ENCODE results near the gene SMCR8. TPM values are rescaled to one million over a fixed set of nuclear protein-coding genes. Genes with fewer than 3 reads are reported as not detected.

The SMCR8 gene
- total and polyA plus RNA-seq, 5 donors, result 5.3 to 13.3 (median 11.1) TPM

DNA sequence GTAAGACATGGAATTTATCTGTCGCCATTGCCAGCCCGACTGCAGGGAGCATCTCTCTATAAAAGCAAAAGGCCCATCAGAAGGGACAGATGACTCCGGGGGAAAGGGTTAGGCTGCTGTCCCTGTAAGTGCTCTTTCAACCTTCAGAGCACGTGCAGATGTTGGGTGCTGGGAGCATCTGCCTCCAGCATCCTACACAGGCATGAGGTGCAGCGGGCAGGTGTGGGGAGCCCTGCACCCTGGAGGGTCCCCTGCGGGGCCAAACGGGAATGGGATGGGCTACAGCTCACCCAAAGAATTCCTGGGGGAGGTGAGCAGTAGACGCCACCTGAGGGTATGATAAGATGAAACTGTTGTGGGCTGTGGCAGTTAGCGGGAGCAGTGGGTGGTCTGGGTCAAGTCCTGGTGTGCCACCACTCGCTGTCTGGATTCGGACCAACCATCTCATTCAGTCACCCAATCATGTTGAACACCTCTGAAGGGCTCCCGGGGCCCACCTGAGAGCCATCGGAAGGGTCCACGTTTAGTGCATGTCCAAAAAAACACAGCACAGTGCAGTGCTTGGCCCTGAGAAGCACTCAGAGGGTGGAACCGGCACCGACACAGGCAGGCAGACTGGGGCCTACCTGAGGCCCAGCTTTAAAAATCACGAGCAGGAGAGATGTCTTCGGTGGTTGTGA is 3.8 kb downstream of the SMCR8 start:
- Histone ChIP-seq H3K27ac (ENCODE audit: low read length) (no peak overlapping the region), H3K27me3 (ENCODE audit: control insufficient read depth, insufficient read depth) (no peaks in the 10 kb centered on the region), H3K4me1 (ENCODE audit: control insufficient read depth, insufficient read depth, low read length) (peaks cover 17% of the 10 kb centered on the region), H3K4me3 (ENCODE audit: low read length) (no peak overlapping the region), H3K9me3 (ENCODE audit: control insufficient read depth, low read length) (no peaks in the 10 kb centered on the region)
- WGBS, result 79% methylated on average over 18 of the region's 18 CpGs
- DNase-seq, result no peak
- no peak for ATAC-seq
- intact Hi-C loops (cut with DNase I), result loop anchor here in 1 of 4 donors (10.0 kb wide), 1 partner anchor 104 kb away; no protein-coding TSS in a partner anchor

DNA sequence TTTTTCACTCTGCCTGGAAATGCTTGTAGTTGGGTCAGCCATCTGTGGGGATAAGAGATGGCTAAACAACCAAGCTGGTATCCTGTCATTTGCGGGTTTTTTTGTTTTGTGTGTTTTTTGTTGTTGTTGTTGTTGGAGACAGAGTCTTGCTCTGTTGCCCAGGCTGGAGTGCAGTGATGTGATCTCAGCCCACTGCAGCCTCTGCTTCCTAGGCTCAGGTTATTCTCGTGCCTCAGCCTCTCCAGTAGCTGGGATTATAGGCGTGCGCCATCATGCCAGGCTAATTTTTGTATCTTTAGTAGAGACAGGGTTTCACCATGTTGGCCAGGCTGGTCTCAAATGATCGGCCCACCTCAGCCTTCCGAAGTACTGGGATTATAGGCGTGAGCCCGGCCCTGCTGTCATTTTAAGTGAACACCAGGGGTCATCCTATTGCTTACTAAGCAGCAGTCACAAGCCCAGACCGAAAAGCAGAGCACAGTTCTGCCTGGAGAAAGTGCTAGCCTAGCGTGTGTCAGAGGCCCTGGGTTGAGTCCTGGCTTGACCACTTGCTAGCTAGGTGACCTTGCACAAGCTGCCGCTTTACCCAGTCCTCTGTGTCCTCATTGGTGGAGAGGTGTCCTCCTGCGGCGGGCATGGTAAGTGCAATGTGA is 4.6 kb downstream of the SMCR8 start:
- H3K4me1 ChIP-seq (ENCODE audit: control insufficient read depth, insufficient read depth, low read length), result peaks cover 16% of the 10 kb centered on the region
- ATAC-seq (no peak), DNase-seq (no peak)
- H3K9me3 ChIP-seq (ENCODE audit: control insufficient read depth, low read length), result no peaks in the 10 kb centered on the region
- intact Hi-C loops (cut with DNase I), result loop anchor here in 1 of 4 donors (10.0 kb wide), 1 partner anchor 105 kb away; no protein-coding TSS in a partner anchor
- H3K27me3 ChIP-seq (ENCODE audit: control insufficient read depth, insufficient read depth), result no peaks in the 10 kb centered on the region
- WGBS, result 59% methylated on average over 13 of the region's 13 CpGs
- no peak overlapping the region for H3K4me3 ChIP-seq (ENCODE audit: low read length)
- H3K27ac ChIP-seq (ENCODE audit: low read length), result no peak overlapping the region

DNA sequence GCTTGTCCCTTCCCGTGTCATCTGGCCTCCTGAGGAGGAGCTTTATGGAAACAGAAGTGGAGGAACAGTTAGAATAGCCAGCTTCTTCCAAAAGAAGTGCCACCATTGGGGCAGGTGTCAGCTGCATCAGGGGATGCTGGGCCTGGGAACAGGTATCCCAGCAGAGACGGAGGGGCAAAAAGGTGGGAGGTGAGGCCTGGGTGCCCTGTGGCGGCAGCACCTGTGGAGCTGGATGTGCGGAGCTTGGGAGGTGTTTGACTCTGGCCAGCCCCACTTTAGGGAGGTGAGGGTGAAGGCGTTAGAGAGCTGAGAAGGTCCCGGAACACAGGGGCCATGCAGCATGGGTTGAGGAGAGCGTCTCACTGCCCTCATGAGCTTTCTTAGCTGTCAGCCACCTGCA is 5.2 kb downstream of the SMCR8 start:
- ATAC-seq (no peak), DNase-seq (peak in 1 of 3 donors; percentile 55)
- no peaks in the 10 kb centered on the region for H3K9me3 ChIP-seq (ENCODE audit: control insufficient read depth, low read length)
- H3K27me3 ChIP-seq (ENCODE audit: control insufficient read depth, insufficient read depth), result no peaks in the 10 kb centered on the region
- no peak overlapping the region for H3K27ac ChIP-seq (ENCODE audit: low read length)
- peaks cover 16% of the 10 kb centered on the region for H3K4me1 ChIP-seq (ENCODE audit: control insufficient read depth, insufficient read depth, low read length)
- WGBS, result 81% methylated on average over 7 of the region's 7 CpGs
- intact Hi-C loops (cut with DNase I), result no loop called here
- H3K4me3 ChIP-seq (ENCODE audit: low read length), result no peak overlapping the region

DNA sequence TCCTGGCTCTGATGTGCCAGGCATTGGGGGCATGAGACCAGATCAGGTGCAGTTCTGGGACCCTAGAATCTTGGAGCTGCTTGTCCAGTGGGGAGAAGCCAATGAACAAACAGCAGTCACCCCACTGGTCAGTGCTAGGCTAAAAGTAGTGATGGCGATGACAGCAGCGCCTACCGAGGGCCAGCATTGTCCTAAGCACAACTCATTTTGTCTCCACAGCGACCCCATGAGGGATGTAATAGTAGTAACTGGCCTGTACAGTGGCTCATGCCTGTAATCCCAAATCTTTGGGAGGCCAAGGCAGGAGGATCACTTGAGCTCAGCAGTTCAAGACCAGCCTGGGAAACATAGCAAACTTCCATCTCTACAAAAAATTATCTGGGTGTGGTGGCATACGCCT is 6.2 kb downstream of the SMCR8 start:
- Histone ChIP-seq H3K27me3 (ENCODE audit: control insufficient read depth, insufficient read depth) (no peaks in the 10 kb centered on the region), H3K4me3 (ENCODE audit: low read length) (no peak overlapping the region), H3K4me1 (ENCODE audit: control insufficient read depth, insufficient read depth, low read length) (peaks cover 10% of the 10 kb centered on the region), H3K9me3 (ENCODE audit: control insufficient read depth, low read length) (no peaks in the 10 kb centered on the region), H3K27ac (ENCODE audit: low read length) (no peak overlapping the region)
- ATAC-seq, result no peak
- WGBS, result 74% methylated on average over 5 of the region's 5 CpGs
- no peak for DNase-seq
- intact Hi-C loops (cut with DNase I), result no loop called here

DNA sequence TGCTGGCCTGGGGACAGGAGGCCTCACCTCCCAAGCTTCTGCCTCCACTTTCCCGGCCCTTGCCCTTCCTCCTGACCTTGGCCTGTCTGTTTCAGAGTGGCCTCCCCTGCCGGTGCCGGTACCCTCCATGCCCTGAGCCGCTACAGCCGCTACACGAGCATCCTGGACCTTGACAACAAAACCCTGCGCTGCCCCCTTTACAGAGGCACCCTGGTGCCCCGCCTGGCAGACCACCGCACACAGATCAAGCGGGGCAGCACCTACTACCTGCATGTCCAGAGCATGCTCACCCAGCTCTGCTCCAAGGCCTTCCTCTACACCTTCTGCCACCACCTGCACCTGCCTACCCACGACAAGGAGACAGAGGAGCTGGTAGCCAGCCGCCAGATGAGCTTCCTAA is 7.4 kb downstream of the SMCR8 start:
- no peak for ATAC-seq
- Histone ChIP-seq H3K4me1 (ENCODE audit: control insufficient read depth, insufficient read depth, low read length) (peaks cover 8% of the 10 kb centered on the region), H3K4me3 (ENCODE audit: low read length) (no peak overlapping the region), H3K27ac (ENCODE audit: low read length) (no peak overlapping the region), H3K27me3 (ENCODE audit: control insufficient read depth, insufficient read depth) (no peaks in the 10 kb centered on the region), H3K9me3 (ENCODE audit: control insufficient read depth, low read length) (no peaks in the 10 kb centered on the region)
- 92% methylated on average over 12 of the region's 12 CpGs for WGBS
- DNase-seq, result no peak
- intact Hi-C loops (cut with DNase I), result no loop called here

DNA sequence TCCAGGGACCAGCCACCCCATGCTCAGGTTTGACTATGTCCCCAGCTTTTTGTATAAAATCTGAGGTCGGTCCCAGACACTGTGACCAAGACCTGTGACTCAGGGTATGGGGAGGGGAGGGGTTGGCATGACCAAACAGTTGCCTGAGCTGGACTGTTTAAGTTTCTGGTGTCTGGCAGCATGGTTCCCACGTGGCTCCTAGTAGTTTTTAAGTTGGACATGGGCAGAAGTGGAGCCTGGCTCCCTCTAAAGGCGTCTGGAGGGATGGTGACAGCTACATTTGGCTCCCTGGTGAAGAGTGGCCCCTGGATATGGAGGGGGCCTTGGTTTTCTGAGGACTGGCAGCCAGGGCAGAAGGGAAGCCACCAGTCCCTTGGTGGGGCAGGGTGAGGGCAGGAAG is 7.9 kb downstream of the SMCR8 start:
- no peaks in the 10 kb centered on the region for H3K27me3 ChIP-seq (ENCODE audit: control insufficient read depth, insufficient read depth)
- no peak overlapping the region for H3K4me3 ChIP-seq (ENCODE audit: low read length)
- WGBS, result 64% methylated on average over 3 of the region's 3 CpGs
- no peaks in the 10 kb centered on the region for H3K9me3 ChIP-seq (ENCODE audit: control insufficient read depth, low read length)
- no peak overlapping the region for H3K27ac ChIP-seq (ENCODE audit: low read length)
- ATAC-seq (no peak), DNase-seq (no peak)
- H3K4me1 ChIP-seq (ENCODE audit: control insufficient read depth, insufficient read depth, low read length), result peaks cover 5% of the 10 kb centered on the region
- intact Hi-C loops (cut with DNase I), result no loop called here

DNA sequence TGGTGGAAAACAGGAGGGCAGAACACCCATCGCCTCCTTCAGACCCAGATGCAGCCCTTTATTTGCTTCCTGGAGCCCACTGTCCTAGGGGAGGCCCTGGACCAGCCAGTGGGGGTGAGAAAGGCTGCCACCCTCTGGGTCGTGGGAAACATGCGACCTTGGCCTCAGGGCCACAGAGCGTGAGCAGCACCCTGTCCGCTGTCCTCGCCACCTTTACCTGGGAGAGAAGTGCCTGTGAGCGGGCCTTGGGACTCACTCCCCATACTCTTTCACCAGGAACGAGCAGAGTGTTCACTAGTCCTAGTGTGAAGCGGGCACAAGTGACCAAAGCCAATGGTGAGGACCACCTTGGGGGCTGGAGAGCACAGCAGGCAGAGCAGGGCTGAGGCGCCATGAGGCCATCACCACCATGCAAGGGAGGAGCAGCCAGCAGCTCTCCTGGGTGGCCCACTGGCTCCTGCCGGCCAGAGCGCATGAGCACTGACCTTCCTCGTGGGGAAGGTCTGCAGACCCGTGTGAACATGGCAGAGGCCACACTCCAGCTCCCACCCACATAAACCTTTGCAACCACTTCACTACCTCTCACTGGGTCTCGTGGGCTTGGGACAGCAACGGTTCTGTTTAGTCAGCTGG is 8.5 kb downstream of the SMCR8 start:
- Histone ChIP-seq H3K4me3 (ENCODE audit: low read length) (no peak overlapping the region), H3K27me3 (ENCODE audit: control insufficient read depth, insufficient read depth) (no peaks in the 10 kb centered on the region), H3K4me1 (ENCODE audit: control insufficient read depth, insufficient read depth, low read length) (peaks cover 5% of the 10 kb centered on the region), H3K27ac (ENCODE audit: low read length) (no peak overlapping the region), H3K9me3 (ENCODE audit: control insufficient read depth, low read length) (no peaks in the 10 kb centered on the region)
- ATAC-seq (no peak), DNase-seq (no peak)
- intact Hi-C loops (cut with DNase I), result no loop called here
- 92% methylated on average over 16 of the region's 16 CpGs for WGBS

DNA sequence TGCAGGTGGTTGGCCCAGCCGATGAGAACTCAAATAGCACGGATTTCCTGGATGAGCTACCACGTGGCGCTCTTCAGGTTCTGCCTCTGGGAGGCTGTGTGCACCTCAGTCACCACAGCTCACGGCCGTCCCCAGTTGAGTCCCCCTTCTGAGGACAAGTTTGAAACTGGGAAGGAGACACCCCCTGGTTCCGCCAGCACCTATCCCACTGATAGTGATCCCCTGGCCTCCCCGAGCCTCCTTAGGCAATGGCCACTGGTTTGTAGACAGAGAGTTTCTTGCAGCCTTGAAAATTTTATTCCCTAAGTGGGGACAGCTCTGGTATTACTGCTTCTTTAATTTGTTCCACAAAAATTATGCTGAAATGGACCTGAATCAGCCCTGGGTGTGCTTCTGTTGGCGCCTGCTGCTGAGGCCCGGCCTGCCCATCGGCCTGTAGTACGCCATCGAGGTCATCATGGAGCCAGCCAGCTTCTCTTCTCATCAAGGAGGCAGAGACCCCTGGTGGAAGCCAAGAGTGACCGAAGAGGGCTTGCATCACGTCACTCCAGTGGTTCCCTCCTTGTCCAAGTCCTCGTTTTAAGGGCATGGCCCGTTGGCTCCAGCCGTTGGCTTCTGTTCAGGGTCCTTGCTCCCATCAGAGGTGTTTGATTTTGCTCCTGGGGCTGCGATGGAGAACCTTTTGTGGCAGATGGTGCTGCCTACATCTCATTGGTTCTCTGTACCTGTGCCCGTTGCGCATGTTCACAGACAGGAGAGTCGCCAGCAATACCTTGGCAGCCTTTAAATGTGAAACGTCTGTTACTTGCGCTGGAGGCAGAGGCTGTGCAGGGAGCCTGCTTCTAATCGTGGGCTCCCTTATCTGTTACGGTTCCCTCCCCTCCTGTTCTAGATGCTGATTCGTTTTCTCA is 9.3 kb downstream of the SMCR8 start:
- ATAC-seq (peak; percentile 42 to 54), DNase-seq (peak in 2 of 3 donors; percentile 73 to 82)
- intact Hi-C loops (cut with DNase I), result no loop called here
- WGBS, result 81% methylated on average over 27 of the region's 27 CpGs
- no peaks in the 10 kb centered on the region for H3K9me3 ChIP-seq (ENCODE audit: control insufficient read depth, low read length)
- H3K27me3 ChIP-seq (ENCODE audit: control insufficient read depth, insufficient read depth), result no peaks in the 10 kb centered on the region
- no peak overlapping the region for H3K4me3 ChIP-seq (ENCODE audit: low read length)
- no peak overlapping the region for H3K27ac ChIP-seq (ENCODE audit: low read length)
- H3K4me1 ChIP-seq (ENCODE audit: control insufficient read depth, insufficient read depth, low read length), result peaks cover 5% of the 10 kb centered on the region

DNA sequence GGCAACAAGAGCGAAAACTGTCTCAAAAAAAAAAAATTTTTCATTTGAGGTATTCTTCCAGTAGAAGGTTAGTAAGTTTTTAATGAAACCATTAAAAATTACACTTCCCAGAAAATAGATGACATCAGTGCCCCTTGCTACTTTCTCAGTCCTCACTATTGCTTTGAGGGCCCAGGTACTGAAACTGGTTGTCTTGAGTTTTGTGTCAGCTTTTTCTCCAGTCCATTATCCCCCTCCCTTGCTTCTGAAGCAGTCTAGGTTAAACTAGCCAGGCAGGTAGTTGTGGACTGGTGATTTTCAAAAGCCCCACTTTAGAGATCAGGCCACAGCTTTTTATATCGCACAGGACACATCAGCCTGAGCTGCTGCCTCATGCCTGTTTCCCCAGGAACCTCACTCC is 10.9 kb downstream of the SMCR8 start:
- Histone ChIP-seq H3K4me3 (ENCODE audit: low read length) (no peak overlapping the region), H3K27ac (ENCODE audit: low read length) (no peak overlapping the region), H3K9me3 (ENCODE audit: control insufficient read depth, low read length) (no peaks in the 10 kb centered on the region), H3K27me3 (ENCODE audit: control insufficient read depth, insufficient read depth) (no peaks in the 10 kb centered on the region), H3K4me1 (ENCODE audit: control insufficient read depth, insufficient read depth, low read length) (no peaks in the 10 kb centered on the region)
- intact Hi-C loops (cut with DNase I), result no loop called here
- WGBS, result 97% methylated on average over 2 of the region's 2 CpGs
- ATAC-seq (no peak), DNase-seq (no peak)

DNA sequence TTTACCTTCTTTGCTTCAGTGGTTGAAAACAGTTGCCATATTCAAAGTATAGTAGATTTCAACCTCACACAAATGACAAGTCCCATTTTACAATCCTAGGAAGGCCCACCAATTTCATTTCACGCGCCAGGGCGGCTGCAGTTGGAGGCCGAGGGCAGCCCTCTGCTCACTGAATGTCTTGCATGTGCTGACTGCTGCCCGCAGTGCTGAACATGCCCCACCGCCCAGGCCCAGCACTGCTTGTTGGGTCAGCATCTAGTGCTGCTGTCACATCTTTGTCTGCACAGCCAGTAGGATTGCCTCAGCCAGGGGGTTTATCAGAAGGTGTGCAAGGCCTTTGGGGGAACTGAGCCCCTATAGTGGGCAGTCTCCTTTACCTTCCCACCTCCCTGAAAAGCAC is 11.5 kb downstream of the SMCR8 start:
- Histone ChIP-seq H3K9me3 (ENCODE audit: control insufficient read depth, low read length) (no peaks in the 10 kb centered on the region), H3K4me1 (ENCODE audit: control insufficient read depth, insufficient read depth, low read length) (no peaks in the 10 kb centered on the region), H3K27ac (ENCODE audit: low read length) (no peak overlapping the region), H3K4me3 (ENCODE audit: low read length) (no peak overlapping the region), H3K27me3 (ENCODE audit: control insufficient read depth, insufficient read depth) (no peaks in the 10 kb centered on the region)
- 94% methylated on average over 6 of the region's 6 CpGs for WGBS
- ATAC-seq, result no peak
- intact Hi-C loops (cut with DNase I), result no loop called here
- no peak for DNase-seq
